Mammary epithelial cell (primary cell): Measurements from ENCODE around the gene RMDN3.

Experiments
- CTCF ChIP-seq, 2 donors: IDR thresholded peaks in 1 of 2; conservative IDR thresholded peaks in 1 of 2; 2 replicates each; pipeline ENCODE4 v1.5.1; 2011 to 2012; ENCODE audit warnings: inconsistent platforms in 2 of 2, low read length in 2 of 2, mild to moderate bottlenecking in 2 of 2, control low read depth in 1 of 2, low read depth in 1 of 2; ENCODE audit not compliant: insufficient read depth in 1 of 2; ENCODE audit errors: extremely low read depth in 1 of 2
- EZH2 ChIP-seq: IDR thresholded peaks from 2 replicates; pipeline ENCODE4 v1.6.1; 2012; ENCODE audit warnings: low read length, inconsistent platforms, borderline replicate concordance

- no peak for TF ChIP-seq EZH2
- no peak for TF ChIP-seq CTCF (conservative IDR thresholded peaks at IDR 0.05 in 1 of 2, IDR thresholded peaks at IDR 0.05 in 1 of 2; ENCODE audit: extremely low read depth in 1 of 2, insufficient read depth in 1 of 2, low read depth in 1 of 2, low read length in 2 of 2)
Observed at GRCh38 chr15:40739047-40739446, 16.0 kb downstream of the RMDN3 start.
